ENCODE data around the gene COTL1.
"Not testable (repeated sequence)": the region's sequence is repeated elsewhere in the genome, so short reads cannot be mapped to it uniquely, and the experiment has no call there.

Gene COTL1

DNA sequence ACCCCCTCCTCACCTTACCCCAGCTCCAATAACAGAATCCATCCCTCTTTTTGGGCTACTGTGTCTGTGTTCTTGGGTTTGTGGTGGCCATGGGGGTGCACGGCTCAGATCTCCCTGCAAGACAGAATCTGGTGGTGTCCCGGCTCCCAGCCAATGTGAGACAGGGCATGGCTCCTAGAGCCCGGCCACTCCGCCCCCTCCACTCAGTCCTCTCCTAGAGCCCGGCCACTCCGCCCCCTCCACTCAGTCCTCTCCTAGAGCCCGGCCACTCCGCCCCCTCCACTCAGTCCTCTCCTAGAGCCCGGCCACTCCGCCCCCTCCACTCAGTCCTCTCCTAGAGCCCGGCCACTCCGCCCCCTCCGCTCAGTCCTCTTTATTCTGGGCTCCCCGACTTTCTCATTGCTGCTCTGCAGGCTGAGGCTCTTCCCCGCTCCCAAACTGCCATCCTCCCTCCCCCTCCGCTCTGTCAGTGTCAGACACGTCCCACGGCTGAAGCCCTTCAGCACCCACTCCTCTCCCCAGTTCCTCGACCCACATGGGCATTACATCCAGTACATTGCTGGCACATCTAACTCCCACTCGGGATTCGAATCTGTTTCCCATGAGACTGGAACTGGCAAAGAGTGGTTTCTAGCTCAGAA, 92.8 kb downstream of the COTL1 start:
- not testable (repeated sequence) for DNase-seq

DNA sequence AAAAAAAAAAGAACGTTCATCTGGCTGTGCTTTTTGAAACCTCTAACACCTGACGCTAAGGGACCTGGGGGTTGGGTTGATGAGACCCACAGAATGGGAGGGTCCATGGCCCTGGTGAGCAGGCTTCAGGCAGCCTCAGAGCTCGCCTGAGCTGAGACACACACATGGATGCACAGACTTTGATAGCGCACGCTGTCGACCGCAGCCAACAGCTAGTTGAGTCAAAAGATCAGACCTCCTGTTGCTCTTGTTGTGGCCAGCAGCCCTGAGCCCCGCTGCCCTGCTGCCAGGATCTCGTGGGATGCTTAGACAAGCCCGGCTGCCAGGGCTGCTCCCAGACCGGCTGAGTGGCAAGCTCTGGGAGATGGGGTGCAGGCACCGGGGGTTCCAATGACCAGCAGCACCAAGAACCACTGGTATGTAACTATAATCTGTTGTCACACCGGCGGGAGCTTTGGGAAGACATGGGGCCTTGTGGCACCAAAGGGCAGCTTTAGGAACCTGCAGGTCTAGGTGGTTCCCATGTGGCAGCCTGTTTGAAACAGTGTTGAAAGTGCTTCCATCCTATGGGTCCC, 93.4 kb downstream of the COTL1 start:
- DNase-seq = no peak

- DNase-seq = no peak
Observed at GRCh38 chr16:84521497-84521770, 96.4 kb downstream of the COTL1 start.

DNA sequence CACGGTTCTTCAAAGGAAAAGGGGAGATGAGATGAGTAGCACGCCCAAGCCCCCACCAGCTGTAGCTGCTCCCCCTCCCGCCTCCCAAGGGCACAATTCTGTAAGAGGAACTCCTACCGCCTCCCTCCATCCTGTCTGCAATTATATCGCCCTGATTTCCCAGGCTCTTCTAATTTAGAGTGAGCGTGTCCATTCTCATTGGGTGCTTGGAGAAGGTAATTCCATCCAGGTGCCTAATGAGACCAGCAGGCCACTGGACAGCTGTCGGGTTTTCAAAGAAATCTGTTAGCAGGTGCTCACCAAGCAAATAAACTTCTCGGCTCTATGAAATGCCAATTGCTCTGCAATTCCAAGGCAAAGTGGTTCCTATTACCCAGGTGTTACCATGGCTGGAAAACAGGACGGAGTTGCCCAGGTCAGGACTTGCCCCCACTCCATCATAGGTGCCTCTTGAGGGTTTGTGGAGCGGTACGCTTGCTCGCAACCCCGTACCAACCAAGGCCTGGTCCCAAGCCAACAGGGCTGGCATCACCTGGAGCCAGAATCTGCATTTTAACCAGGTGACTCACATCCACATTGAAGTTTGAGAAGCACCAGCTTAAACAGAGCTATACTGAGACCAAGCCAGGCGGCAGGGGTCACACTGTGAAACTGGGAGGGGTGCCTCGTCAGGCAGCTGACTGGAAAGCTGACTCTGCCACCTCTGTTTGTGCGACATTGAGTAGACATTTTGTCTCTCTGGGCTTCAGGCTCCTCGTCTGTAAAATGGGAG, 97.0 kb downstream of the COTL1 start:
- peak; percentile 52 for DNase-seq

- DNase-seq = no peak
Observed at GRCh38 chr16:84519855-84520254, 98.0 kb downstream of the COTL1 start.

GRCh38 chr16:84518804-84519341, 99.0 kb downstream of the COTL1 start:
- peak; percentile 24 for DNase-seq

- not testable (repeated sequence) for DNase-seq
Observed at GRCh38 chr16:84518220-84518619, 99.7 kb downstream of the COTL1 start.

DNA sequence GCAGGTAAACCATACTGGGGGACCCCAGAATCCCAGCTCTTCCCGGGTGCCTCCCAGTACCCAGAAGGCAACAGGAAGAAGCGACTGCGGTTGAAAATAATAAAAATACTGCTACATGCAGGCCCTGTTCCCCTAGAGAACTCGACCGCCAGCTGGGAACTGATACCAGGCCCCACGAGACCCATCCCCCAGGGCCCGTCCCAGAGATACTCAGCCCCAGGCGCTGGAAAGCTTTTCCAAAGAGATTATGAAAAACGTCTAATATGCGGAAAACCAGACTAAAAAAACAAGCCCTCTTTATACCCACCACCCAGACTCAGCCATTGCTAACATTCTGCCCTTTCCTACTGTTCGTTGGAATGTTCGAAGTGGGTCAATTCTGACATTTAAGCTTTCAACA, 100.5 kb downstream of the COTL1 start:
- DNase-seq = no peak

Measured in NCI-H2029 treated with DMSO at 0.1 percent for 48 hours (cell line).